D721Med (cell line): ENCODE results near the gene ACTR5.
A peak's percentile ranks its signal among the peaks of the same experiment; 100 is the strongest.

ENCODE experiments used
- DNase-seq: peaks from one replicate; pipeline ENCODE4 v3.0.0; 2011; ENCODE audit warnings: low spot score; ENCODE audit not compliant: insufficient read length
- FAIRE-seq: peaks from 2 replicates; lab custom pipeline; 2011; peaks lifted over from hg19 to GRCh38; lab: Jason Lieb, UNC
- TF ChIP-seq, protein P1 (sequence below): IDR thresholded peaks from 2 replicates; pipeline ENCODE4 v1.5.1; 2012; ENCODE audit warnings: mild to moderate bottlenecking, control low read depth; ENCODE audit not compliant: insufficient read depth; ENCODE audit errors: missing control alignments

ACTR5 gene

DNA sequence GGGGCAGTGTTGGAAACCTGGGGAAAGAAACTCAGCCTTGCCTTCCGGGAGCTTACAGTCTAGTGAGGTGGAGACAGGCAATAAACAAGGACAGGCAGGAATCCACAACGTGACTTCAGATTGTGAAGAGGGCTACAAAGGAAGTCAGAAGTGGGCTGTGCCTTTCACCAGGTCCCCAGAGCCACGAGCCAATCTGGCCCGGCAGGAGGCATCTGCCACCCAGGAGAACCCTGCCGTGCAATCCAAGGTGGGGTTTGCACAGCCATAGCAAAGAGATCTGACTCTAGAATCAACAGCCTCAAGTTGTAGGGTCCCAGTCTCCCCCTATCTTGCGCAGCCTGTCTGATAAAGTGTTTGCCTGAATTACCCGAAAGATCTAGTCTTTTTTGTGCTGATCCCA lies 18.5 kb upstream of the ACTR5 start:
- TF ChIP-seq, protein P1, sequence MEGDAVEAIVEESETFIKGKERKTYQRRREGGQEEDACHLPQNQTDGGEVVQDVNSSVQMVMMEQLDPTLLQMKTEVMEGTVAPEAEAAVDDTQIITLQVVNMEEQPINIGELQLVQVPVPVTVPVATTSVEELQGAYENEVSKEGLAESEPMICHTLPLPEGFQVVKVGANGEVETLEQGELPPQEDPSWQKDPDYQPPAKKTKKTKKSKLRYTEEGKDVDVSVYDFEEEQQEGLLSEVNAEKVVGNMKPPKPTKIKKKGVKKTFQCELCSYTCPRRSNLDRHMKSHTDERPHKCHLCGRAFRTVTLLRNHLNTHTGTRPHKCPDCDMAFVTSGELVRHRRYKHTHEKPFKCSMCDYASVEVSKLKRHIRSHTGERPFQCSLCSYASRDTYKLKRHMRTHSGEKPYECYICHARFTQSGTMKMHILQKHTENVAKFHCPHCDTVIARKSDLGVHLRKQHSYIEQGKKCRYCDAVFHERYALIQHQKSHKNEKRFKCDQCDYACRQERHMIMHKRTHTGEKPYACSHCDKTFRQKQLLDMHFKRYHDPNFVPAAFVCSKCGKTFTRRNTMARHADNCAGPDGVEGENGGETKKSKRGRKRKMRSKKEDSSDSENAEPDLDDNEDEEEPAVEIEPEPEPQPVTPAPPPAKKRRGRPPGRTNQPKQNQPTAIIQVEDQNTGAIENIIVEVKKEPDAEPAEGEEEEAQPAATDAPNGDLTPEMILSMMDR: no peak
- DNase-seq: no peak
- FAIRE-seq: no peak

DNA sequence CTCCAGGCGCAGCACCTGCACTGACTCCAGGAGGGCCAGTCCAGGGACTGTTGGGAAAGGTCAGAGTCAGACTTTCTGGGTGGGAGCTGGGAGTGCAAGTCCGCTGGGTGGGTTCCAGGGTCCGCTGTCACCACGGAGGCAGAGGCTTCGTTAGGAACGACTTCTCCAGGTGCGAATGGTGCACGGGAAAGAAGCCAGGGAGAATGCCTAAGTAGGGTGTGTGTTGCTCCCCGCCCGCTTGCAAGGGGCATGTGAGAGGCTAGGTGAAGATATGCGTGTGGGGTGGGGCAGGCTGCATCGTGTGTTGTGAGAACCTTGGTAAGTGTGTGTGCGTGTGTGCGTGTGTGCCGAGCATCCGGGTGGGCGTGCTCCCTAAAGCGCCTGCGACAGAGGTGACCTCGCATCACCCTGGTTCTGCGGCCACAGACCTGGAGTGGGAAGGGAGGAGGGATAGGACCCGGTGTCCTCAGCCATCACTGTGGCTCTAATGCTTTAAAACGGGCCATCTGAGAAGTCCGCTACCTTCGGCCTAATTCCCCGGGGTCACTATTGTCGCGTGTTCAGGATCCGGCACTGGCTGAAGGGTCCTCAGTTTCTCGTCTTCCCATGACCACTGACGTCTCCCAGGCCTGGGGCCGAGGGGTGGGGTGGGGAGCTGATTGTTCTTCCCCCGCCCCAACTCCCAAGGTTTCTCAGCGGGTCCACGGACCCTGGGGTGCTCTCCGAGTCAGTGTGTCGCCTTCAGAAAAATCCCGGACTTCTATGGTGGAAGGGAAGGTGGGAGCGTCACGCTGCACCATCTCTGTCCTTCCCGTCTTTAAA lies 17.9 kb upstream of the ACTR5 start:
- TF ChIP-seq, protein P1: no peak
- DNase-seq: peak; percentile 25
- FAIRE-seq: no peak

DNA sequence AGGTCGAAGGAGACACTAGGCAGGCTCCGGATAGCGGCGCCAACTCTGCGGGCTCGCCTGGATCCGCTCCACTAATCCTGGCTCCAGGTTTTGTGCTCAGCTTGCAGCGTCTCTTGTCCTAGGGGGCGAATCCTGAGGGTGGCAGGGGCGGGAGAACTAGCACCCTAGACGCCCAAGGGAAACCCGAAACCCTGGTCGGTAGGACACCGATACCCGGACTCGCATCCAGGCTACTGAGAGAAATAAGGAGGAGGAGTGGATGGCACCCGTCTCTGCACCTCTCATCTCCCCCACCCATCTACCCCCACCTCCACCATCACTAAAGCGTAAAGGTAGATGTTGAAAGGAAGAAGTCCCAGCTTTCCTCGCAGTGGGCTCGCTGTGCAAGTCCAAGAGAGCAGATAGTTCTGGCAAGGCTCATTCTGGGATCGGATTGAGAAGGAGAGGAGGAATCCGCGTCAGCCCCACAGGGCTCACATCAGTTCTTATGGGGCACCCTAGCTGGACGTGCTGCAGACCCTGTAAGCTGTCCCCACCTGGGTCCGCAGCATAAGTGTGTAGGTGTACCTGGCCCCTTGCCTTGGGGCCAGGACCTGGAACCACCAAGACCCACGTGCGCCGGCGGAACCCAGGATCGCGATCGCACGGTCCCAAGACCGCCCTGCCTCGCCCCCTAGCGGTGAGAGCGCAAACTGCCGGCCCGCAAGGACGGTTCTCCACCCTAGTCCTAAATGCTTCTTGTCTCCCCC lies 17.1 kb upstream of the ACTR5 start:
- DNase-seq: peak; percentile 87

DNA sequence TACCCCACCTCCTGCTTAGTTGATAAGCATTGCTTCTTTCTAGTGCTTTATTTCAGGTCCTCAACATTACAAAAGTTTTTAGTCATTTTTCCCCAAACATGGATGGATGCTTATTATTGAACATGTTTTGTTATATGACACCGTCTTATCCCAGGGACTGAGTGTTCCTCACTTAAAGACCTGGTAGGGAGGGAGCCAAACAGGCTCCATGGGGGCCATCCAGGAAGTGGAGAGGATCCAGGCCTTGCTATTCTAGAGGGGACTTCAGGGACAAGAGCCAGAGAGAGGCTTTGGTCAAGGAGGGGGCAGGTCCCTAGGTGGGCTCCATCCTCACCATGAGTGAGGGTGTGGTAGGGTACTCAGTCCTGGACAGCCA lies 16.5 kb upstream of the ACTR5 start:
- FAIRE-seq (no peak), DNase-seq (no peak)
- TF ChIP-seq, protein P1: no peak

More for the DNA sequence above, 17.1 kb upstream of the ACTR5 start:
- TF ChIP-seq, protein P1: peak; percentile 75
- FAIRE-seq: no peak

DNA sequence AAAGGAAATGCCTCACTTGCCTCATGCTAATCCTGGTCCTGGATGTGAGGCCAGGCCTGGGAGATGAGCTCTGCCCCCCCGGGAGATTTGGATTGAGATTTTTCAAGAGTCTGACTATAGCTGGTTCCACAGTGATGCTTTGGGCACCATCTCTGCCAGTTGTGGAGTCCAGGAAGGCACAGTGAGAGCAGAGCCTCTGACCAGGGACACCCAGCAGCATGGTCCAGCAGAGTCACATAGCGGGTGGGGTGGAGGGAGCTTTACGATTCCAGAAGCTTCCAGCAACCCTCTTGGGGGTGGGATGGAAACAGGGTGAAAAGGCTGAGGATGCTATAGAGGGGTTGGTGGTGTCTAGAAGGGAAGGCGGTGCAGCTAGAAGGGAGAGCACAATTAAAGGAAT lies 15.3 kb upstream of the ACTR5 start:
- DNase-seq (no peak), FAIRE-seq (no peak)
- TF ChIP-seq, protein P1: no peak

DNA sequence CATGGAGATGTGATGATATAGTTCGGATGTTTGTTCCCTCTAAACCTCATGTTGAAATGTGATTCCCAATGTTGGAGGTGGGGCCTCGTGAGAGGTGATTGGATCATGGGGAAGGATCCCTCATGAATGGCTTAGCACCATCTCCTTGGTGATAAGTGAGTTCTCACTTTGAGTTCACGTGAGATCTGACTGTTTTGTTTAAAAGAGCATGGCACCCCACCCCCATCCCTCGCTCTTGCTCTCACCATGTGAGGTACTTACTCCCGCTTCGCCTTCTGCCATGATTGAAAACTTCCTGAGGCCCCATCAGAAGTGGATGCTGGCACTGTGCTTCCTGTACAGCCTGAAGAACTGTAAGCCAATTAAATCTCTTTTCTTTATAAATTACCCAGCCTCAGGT lies 13.1 kb upstream of the ACTR5 start:
- TF ChIP-seq, protein P1: no peak
- no peak for FAIRE-seq
- DNase-seq: no peak

DNA sequence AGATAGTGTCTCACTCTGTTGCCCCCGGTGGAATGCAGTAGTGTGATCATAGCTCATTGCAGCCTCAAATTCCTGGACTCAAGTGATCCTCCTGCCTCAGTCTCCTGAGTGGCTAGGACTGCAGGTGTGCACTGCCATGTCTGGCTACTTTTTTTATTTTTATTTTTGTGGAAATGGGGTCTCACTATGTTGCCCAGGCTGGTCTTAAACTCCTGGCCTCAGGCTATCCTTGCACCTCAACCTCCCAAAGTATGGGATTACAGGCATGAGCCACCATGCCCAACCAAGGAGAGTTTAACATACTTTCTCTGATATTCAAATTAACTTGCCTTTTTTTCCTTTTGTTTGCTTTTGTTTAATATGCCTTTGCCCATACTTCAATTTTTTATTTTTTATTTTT lies 10.4 kb upstream of the ACTR5 start:
- DNase-seq (no peak), FAIRE-seq (no peak)
- TF ChIP-seq, protein P1: no peak
